HG02973 (cell line): ENCODE data around the gene SLC35D1.
"Not testable (repeated sequence)": the region's sequence is repeated elsewhere in the genome, so short reads cannot be mapped to it uniquely, and the experiment has no call there.

Experiments
- ATAC-seq: cut with Tn5 transposase; IDR thresholded peaks from one replicate; pipeline ENCODE4 v1.9.1; 2021; ENCODE audit warnings: moderate library complexity; ENCODE audit not compliant: unreplicated experiment

The SLC35D1 gene

GRCh38 chr1:66993076-66993475 is 60.9 kb downstream of the SLC35D1 start:
- no peak for ATAC-seq

- ATAC-seq: no peak
Measured at GRCh38 chr1:66985835-66986234, 68.1 kb downstream of the SLC35D1 start.

- ATAC-seq: peak; percentile 92
Measured at GRCh38 chr1:66984491-66984890, 69.5 kb downstream of the SLC35D1 start.

GRCh38 chr1:66982561-66983260 is 71.2 kb downstream of the SLC35D1 start:
- no peak for ATAC-seq

- ATAC-seq: no peak
Measured at GRCh38 chr1:66981679-66982078, 72.3 kb downstream of the SLC35D1 start.

- no peak for ATAC-seq
Measured at GRCh38 chr1:66980745-66981367, 73.1 kb downstream of the SLC35D1 start.

- ATAC-seq: not testable (repeated sequence)
Measured at GRCh38 chr1:66979621-66980020, 74.3 kb downstream of the SLC35D1 start.

GRCh38 chr1:66978201-66978600 is 75.7 kb downstream of the SLC35D1 start:
- ATAC-seq: no peak

- ATAC-seq: no peak
Measured at GRCh38 chr1:66968574-66968973, 85.4 kb downstream of the SLC35D1 start.

GRCh38 chr1:66966188-66966873 is 87.6 kb downstream of the SLC35D1 start:
- not testable (repeated sequence) for ATAC-seq

- ATAC-seq: no peak
Measured at GRCh38 chr1:66957938-66958337, 96.0 kb downstream of the SLC35D1 start.

GRCh38 chr1:66954208-66954607 is 99.7 kb downstream of the SLC35D1 start:
- peak; percentile 78 for ATAC-seq

GRCh38 chr1:66951513-66951912 is 102.4 kb downstream of the SLC35D1 start:
- no peak for ATAC-seq
